ENCODE results near the gene TULP3. TPM values are rescaled to one million over a fixed set of nuclear protein-coding genes. Genes with fewer than 3 reads are reported as not detected.

Gene TULP3
- total and polyA plus RNA-seq, 2 donors (not counting 3 experiments of a cell fraction or from before 2014, with no cell fraction given) = 30.8 to 31.0 TPM

DNA sequence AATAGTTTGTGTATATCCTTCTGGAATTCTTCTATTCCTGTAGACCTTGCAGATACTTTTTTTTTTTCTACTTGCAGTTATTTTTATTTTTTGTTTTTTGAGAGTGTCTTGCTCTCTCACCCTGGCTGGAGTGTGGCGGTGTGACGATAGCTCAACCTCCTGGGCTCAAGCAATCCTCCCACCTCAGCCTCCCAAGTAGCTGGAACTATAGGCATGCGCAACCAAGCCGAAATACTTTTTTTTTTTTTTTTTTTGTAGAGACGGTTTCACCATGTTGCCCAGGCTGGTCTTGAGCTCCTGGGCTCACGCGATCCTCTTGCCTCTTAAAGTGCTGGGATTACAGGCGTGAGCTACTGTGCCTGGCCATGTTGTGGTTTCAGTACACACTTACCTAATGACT lies 10.0 kb downstream of the TULP3 start:
- TF ChIP-seq JUN (IDR thresholded peaks at IDR 0.05; ENCODE audit: borderline replicate concordance, insufficient read depth, insufficient read length, low read depth) (no peak), GATA2 (IDR thresholded peaks at IDR 0.05; ENCODE audit: insufficient read depth, insufficient read length, low read depth, low read length) (no peak), EZH2 (IDR thresholded peaks at IDR 0.05; ENCODE audit: borderline replicate concordance, low read depth, low read length, severe bottlenecking) (no peak), POLR2A (IDR thresholded peaks at IDR 0.05; ENCODE audit: low read depth, low read length) (no peak), MYC (IDR thresholded peaks at IDR 0.05; ENCODE audit: low read depth, low read length) (no peak), POLR2AphosphoS5 (IDR thresholded peaks at IDR 0.05; ENCODE audit: insufficient read depth, low read depth, low read length) (no peak), FOS (IDR thresholded peaks at IDR 0.05; ENCODE audit: borderline replicate concordance, insufficient read depth, low read length) (no peak)
- TF ChIP-seq, protein P1, sequence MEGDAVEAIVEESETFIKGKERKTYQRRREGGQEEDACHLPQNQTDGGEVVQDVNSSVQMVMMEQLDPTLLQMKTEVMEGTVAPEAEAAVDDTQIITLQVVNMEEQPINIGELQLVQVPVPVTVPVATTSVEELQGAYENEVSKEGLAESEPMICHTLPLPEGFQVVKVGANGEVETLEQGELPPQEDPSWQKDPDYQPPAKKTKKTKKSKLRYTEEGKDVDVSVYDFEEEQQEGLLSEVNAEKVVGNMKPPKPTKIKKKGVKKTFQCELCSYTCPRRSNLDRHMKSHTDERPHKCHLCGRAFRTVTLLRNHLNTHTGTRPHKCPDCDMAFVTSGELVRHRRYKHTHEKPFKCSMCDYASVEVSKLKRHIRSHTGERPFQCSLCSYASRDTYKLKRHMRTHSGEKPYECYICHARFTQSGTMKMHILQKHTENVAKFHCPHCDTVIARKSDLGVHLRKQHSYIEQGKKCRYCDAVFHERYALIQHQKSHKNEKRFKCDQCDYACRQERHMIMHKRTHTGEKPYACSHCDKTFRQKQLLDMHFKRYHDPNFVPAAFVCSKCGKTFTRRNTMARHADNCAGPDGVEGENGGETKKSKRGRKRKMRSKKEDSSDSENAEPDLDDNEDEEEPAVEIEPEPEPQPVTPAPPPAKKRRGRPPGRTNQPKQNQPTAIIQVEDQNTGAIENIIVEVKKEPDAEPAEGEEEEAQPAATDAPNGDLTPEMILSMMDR (IDR thresholded peaks at IDR 0.05; ENCODE audit: extremely low read depth in 1 of 2, insufficient read depth in 1 of 2, low read depth in 1 of 2, low read length in 2 of 2) = no peak
- TF ChIP-seq, protein P2, sequence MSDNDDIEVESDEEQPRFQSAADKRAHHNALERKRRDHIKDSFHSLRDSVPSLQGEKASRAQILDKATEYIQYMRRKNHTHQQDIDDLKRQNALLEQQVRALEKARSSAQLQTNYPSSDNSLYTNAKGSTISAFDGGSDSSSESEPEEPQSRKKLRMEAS (IDR thresholded peaks at IDR 0.05; ENCODE audit: insufficient read depth, insufficient read length) = no peak
- H3K79me2 ChIP-seq (ENCODE audit: control insufficient read depth, insufficient read depth, low read length) = peaks cover 33% of the 10 kb centered on the region
- H4K20me1 ChIP-seq (replicated peaks; ENCODE audit: control insufficient read depth, extremely low read depth, insufficient read depth, low read length) = no peaks in the 10 kb centered on the region
- dilution Hi-C loops (cut with MboI; ENCODE audit: extremely low pct_ligation_motif_present, low sequenced_read_pairs) (no loop called here), intact Hi-C loops (cut with micrococcal nuclease) (no loop called here)
- ChIA-PET CTCF (interaction anchor here (1.2 to 1.7 kb wide), 3 partner anchors 16 to 44 kb away, joined by 4 to 9 read pairs (median 5); partner anchors contain the start of genes FOXM1 and RHNO1), POLR2A (no interaction called here)
- FAIRE-seq (no peak), DNase-seq (ENCODE audit: low read depth, low spot score) (no peak)
- no peaks in the 10 kb centered on the region for H3K9me1 ChIP-seq (replicated peaks; ENCODE audit: control insufficient read depth, extremely low read depth, insufficient read depth, low read length)
- no peaks in the 10 kb centered on the region for H3K9me3 ChIP-seq (replicated peaks; ENCODE audit: control insufficient read depth, insufficient read depth, low read length)
- no peaks in the 10 kb centered on the region for H3K4me1 ChIP-seq (ENCODE audit: control insufficient read depth, extremely low read depth, insufficient read depth, low read length)
- no peak overlapping the region for H3K4me2 ChIP-seq (ENCODE audit: insufficient read depth, low read length)
- H3K27ac ChIP-seq (ENCODE audit: insufficient read depth, low read depth, low read length) = no peak overlapping the region
- H3K9ac ChIP-seq (replicated peaks; ENCODE audit: extremely low read depth, insufficient read depth, low read length) = no peak overlapping the region
- H3K4me3 ChIP-seq (replicated peaks in 1 of 3; ENCODE audit: insufficient read depth in 1 of 3, low read depth in 1 of 3, low read length in 3 of 3) = no peak overlapping the region
- H3K36me3 ChIP-seq (ENCODE audit: control insufficient read depth in 2 of 2, extremely low read depth in 1 of 2, insufficient read depth in 2 of 2, low read length in 2 of 2) = no peaks in the 10 kb centered on the region
- no TSS peak for BruUV-seq (replicated peaks)
- no peak overlapping the region for H2AFZ ChIP-seq (ENCODE audit: low read depth, low read length)
- no peaks in the 10 kb centered on the region for H3K27me3 ChIP-seq (ENCODE audit: control insufficient read depth in 2 of 2, insufficient read depth in 2 of 2, low read length in 2 of 2)

Measured in endothelial cell of umbilical vein (primary cell).